ENCODE results near the gene DENND5B.
"Not testable (repeated sequence)": the region's sequence is repeated elsewhere in the genome, so short reads cannot be mapped to it uniquely, and the experiment has no call there.

DENND5B gene

GRCh38 chr12:31589904-31590641 is 863 bp downstream of the DENND5B start:
- DNase-seq = peak; percentile 56

- DNase-seq = peak; percentile 60
Measured at GRCh38 chr12:31589598-31589903, 1.4 kb downstream of the DENND5B start.

- no peak for DNase-seq
Measured at GRCh38 chr12:31588976-31589375, 2.0 kb downstream of the DENND5B start.

- DNase-seq = no peak
Measured at GRCh38 chr12:31586728-31587127, 4.2 kb downstream of the DENND5B start.

- DNase-seq = no peak
Measured at GRCh38 chr12:31585895-31586294, 5.0 kb downstream of the DENND5B start.

- no peak for DNase-seq
Measured at GRCh38 chr12:31585271-31585670, 5.7 kb downstream of the DENND5B start.

- no peak for DNase-seq
Measured at GRCh38 chr12:31584782-31585181, 6.2 kb downstream of the DENND5B start.

GRCh38 chr12:31583878-31584277 is 7.1 kb downstream of the DENND5B start:
- DNase-seq = no peak

- DNase-seq = no peak
Measured at GRCh38 chr12:31582155-31582554, 8.8 kb downstream of the DENND5B start.

GRCh38 chr12:31578632-31579031 is 12.3 kb downstream of the DENND5B start:
- DNase-seq = no peak

- no peak for DNase-seq
Measured at GRCh38 chr12:31574803-31575575, 15.9 kb downstream of the DENND5B start.

- not testable (repeated sequence) for DNase-seq
Measured at GRCh38 chr12:31574367-31574766, 16.6 kb downstream of the DENND5B start.

GRCh38 chr12:31572900-31573600 is 17.9 kb downstream of the DENND5B start:
- no peak for DNase-seq

GRCh38 chr12:31570880-31571279 is 20.1 kb downstream of the DENND5B start:
- no peak for DNase-seq

GRCh38 chr12:31569517-31569916 is 21.4 kb downstream of the DENND5B start:
- DNase-seq = not testable (repeated sequence)

GRCh38 chr12:31568498-31568897 is 22.4 kb downstream of the DENND5B start:
- DNase-seq = no peak

- DNase-seq = no peak
Measured at GRCh38 chr12:31567029-31567428, 23.9 kb downstream of the DENND5B start.

GRCh38 chr12:31566547-31566946 is 24.4 kb downstream of the DENND5B start:
- DNase-seq = no peak

- no peak for DNase-seq
Measured at GRCh38 chr12:31562594-31563328, 28.2 kb downstream of the DENND5B start.

GRCh38 chr12:31560516-31560915 is 30.4 kb downstream of the DENND5B start:
- no peak for DNase-seq

GRCh38 chr12:31558521-31558920 is 32.4 kb downstream of the DENND5B start:
- no peak for DNase-seq

- DNase-seq = no peak
Measured at GRCh38 chr12:31557707-31558106, 33.2 kb downstream of the DENND5B start.

GRCh38 chr12:31555466-31555865 is 35.5 kb downstream of the DENND5B start:
- DNase-seq = not testable (repeated sequence)

All from stimulated activated CD8-positive, alpha-beta memory T cell treated with anti-CD3 and anti-CD28 coated beads, Interleukin-4, amount 100 ng/mL, for 48 hours (primary cell).